Putamen (tissue), 1 donor: Measurements from ENCODE around the gene FZD7.
A peak's percentile ranks its signal among the peaks of the same experiment; 100 is the strongest.

Experiments used
- DNase-seq: peaks from one replicate; pipeline ENCODE4 v3.0.0-alpha.2; 2016; ENCODE audit warnings: low spot score

Gene FZD7

GRCh38 chr2:202038471-202039277 is 5.0 kb downstream of the FZD7 start:
- no peak for DNase-seq

- DNase-seq = no peak
Observed at GRCh38 chr2:202039278-202040078, 5.8 kb downstream of the FZD7 start.

DNA sequence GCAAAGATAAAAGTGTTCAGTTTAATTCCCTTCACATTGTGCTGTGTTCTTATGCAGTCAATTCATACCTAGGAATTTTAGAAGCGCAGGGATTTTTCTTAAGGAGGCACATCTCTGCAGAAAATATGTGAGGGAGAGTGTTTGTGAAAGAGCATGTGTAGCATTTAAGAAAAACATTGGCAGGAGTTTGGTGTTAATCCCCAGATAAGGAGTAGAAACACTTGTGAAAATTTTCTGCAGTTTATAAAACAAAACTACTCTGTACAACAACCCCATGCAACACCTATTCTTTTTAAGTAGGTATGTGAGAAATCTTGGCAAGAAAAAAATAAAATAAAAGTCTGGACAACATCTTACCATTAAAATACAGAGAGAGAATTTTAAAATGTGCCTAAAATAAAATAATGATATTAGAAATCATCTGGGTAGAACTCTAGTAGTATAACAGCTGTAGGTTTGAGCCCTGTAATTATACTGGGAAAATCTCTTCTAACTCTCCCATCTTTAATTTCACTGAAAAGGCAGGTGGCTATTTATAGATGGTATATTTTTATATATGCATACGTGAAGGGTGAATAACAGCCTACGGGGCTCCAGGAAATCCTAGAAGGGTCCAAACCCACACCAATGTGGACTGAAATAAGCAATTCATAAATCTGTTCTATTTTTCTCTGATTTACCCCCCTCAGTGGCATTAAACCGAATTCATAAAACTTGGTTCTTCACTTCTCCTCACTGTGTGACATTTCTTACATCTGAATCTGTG is 6.6 kb downstream of the FZD7 start:
- no peak for DNase-seq

GRCh38 chr2:202042444-202042843 is 8.8 kb downstream of the FZD7 start:
- no peak for DNase-seq

GRCh38 chr2:202043475-202043874 is 9.8 kb downstream of the FZD7 start:
- DNase-seq = no peak

GRCh38 chr2:202044777-202045176 is 11.1 kb downstream of the FZD7 start:
- DNase-seq = no peak

DNA sequence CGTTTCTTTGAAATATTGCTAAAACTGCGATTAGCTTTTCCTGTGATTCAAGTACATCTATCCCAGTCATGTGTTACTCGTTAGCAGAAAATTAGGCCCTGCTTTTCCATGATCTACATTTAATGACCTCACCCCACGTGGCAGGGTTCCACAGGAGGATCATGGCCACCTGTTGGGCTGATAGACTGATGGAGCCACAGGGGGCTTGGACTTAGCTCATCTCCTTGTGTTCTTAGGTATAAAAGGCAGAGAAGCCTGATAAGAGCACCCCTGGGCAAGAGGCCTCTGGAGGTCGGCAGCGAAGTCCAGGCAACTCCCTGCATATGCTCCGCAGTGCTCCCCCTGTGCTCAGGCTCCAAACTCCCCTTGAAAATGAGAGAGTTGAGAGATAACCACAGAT is 12.9 kb downstream of the FZD7 start:
- no peak for DNase-seq

GRCh38 chr2:202049092-202049728 is 15.6 kb downstream of the FZD7 start:
- no peak for DNase-seq

DNA sequence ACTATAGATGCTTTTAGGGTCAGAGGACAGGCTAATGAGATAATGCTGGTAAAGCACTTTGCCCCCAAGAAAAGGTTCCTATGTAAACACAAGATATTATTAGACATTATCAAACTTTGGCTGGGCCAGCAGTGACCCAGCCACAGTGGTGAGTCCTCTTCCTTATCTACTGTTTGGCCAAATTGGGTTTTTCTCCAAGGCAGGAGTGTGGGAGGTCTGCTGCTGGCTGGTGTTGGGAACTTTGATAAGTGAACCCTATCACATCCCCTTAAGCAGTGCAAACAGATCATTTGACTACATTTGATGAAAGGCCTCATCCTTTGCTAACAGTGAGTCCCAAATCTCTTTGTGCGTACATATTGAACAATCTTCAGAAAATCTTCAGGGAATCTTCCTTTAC is 16.2 kb downstream of the FZD7 start:
- DNase-seq = no peak

GRCh38 chr2:202050652-202051051 is 17.0 kb downstream of the FZD7 start:
- no peak for DNase-seq

- DNase-seq = no peak
Observed at GRCh38 chr2:202051499-202052161, 18.0 kb downstream of the FZD7 start.

DNA sequence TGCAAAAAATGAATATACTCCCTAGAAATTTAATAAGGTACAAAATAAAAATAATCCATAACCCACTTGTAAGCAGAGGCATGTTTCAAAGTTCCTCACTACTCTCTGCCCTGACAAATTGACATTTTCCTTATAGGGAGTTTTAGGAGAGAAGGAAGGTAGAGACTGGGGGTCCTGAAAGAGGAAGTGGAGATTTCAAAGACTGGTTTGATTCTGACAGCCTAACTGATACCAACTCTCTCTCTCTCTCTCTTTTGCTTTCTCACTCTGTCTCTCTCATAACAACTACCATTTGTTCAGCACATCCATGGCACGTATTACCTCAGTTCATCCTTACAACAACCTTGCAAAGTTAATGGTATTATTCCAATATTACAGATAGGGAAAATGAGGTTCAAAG is 18.6 kb downstream of the FZD7 start:
- no peak for DNase-seq

- no peak for DNase-seq
Observed at GRCh38 chr2:202054679-202055078, 21.0 kb downstream of the FZD7 start.

DNA sequence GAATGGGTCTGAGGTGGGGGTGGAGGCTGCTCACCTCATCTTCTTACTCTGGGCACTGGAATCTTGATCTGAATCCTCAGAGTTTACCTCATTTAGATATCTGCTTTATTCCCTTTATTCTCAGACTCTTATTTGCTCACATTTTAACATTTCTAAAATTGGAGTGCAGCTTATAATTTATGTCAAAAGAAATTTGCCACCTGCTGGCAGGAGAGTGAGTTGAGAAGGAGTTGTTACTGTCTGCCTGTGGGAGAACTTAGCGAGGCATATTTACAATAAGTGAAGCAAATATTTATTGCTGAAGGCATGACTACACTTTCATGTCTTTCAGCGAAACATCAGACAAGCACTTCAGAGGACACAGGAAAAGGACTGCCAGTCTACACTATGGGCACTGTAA is 23.0 kb downstream of the FZD7 start:
- DNase-seq = no peak

GRCh38 chr2:202060218-202060617 is 26.6 kb downstream of the FZD7 start:
- DNase-seq = no peak

DNA sequence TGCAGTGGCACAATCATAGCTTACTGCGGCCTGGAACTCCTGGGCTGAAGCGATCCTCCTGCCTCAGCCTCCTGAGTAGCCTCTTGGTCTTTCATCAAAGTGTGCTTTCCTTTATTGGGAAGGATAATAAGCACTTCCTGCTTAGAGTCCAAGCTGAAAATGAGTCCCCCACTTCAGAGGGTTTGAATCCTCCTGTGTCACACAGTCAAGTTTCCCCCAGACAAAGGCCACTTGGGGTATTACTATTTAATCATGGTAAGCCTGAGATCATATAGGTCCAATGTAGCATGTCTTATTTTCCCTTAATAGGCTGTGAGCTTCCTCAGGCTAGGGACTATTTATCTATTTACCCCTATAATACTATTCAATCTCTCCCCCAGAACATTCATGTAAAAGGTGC is 28.0 kb downstream of the FZD7 start:
- no peak for DNase-seq

DNA sequence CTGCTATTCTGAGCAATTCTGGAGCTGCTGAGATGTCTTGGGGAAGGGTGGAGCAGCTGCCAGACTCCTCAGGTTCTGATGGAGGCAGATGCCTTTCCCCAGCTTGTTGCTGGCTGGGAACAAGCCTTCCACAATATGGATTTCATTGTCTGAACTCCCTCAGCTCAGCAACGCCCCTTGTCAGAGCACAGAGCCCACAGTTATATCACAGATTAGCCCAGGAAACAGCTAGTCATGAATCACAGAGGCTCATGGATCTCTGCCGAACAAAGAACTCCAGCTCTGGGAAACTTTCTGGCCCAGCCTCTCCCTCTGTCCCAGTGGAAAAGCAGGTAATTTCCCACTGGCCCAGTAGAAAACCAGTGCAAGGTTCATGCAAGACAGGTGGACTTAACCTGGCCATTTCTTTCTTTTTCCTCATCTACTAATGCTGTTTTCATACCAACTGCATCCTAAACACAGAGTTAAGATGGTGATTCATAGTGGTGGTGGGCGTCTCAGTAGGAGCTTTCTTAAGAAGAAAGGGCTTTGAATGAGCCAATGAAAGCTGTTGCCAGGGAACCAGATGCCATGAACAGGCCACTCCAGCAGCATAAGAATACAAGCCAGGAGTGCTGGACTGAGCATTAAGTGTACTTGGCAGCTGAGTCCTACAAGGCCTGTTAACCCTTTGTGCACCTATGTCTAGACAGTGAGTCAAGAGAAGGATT is 30.7 kb downstream of the FZD7 start:
- peak; percentile 4 for DNase-seq

DNA sequence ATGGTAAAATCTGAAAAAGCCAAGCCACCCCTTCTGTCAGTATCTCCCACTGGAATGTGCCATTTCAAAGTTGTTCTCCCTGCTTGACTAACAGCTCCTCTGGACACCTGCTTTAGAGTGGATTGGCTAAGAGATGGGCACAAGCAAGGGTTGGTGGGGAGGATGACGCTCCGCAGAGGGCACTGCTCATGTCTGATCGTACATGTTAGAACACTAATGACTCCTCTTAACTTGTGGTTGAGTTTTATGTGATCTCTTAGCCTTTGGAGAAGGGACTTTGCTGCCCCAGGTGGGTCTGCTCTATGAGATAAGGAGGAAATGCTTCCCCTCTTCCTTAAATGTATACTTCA is 31.2 kb downstream of the FZD7 start:
- DNase-seq = no peak

GRCh38 chr2:202065876-202066275 is 32.2 kb downstream of the FZD7 start:
- no peak for DNase-seq

DNA sequence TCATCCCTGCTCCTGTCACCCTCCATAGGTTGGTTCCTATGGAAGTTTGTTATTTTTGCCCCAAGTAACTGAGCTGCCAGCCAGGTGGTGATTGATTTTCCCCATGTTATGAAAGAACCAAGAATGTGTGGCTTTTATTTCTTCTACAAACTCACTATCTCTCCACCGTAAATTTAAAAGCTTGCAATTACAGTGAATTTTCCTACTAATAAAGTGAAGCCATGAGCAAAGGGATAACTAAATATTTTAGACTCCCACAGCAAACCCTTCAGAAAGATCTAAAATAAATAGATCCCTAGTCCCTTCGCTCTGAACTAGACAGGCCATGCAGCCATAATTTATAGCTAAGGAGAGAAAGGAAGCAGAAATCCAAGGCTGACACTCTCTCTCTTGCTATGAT is 33.2 kb downstream of the FZD7 start:
- no peak for DNase-seq

- DNase-seq = no peak
Observed at GRCh38 chr2:202067589-202067988, 33.9 kb downstream of the FZD7 start.
